DMS79 treated with DMSO at 0.1 percent for 48 hours (cell line): ENCODE measurements around the gene GXYLT2.
"Not testable (repeated sequence)": the region's sequence is repeated elsewhere in the genome, so short reads cannot be mapped to it uniquely, and the experiment has no call there.

Experiments
- DNase-seq: peaks from one replicate; lab custom pipeline; 2025; lab: John Stamatoyannopoulos, UW

GXYLT2 gene

GRCh38 chr3:72974956-72975355, 87.1 kb downstream of the GXYLT2 start:
- DNase-seq: no peak

- DNase-seq: no peak
Observed at GRCh38 chr3:72976281-72976741, 88.5 kb downstream of the GXYLT2 start.

- no peak for DNase-seq
Observed at GRCh38 chr3:72977060-72977808, 89.4 kb downstream of the GXYLT2 start.

GRCh38 chr3:72982609-72983366, 94.9 kb downstream of the GXYLT2 start:
- DNase-seq: no peak

GRCh38 chr3:72985576-72985975, 97.7 kb downstream of the GXYLT2 start:
- DNase-seq: no peak

- no peak for DNase-seq
Observed at GRCh38 chr3:72990701-72991395, 103.0 kb downstream of the GXYLT2 start.

GRCh38 chr3:72991522-72991921, 103.7 kb downstream of the GXYLT2 start:
- DNase-seq: no peak

GRCh38 chr3:72993391-72993790, 105.5 kb downstream of the GXYLT2 start:
- DNase-seq: no peak

- DNase-seq: no peak
Observed at GRCh38 chr3:72995337-72995736, 107.5 kb downstream of the GXYLT2 start.

- no peak for DNase-seq
Observed at GRCh38 chr3:72996121-72996472, 108.3 kb downstream of the GXYLT2 start.

GRCh38 chr3:72996473-72997333, 108.9 kb downstream of the GXYLT2 start, which contains the start of gene PPP4R2:
TSS of gene PPP4R2 (plus strand) at chr3:72996811. CDS start at chr3:72997038, 227 bp downstream.
- peak; percentile 19 for DNase-seq

GRCh38 chr3:72997421-72997961, 109.6 kb downstream of the GXYLT2 start:
- DNase-seq: no peak

GRCh38 chr3:72998466-72998865, 110.6 kb downstream of the GXYLT2 start:
- DNase-seq: no peak

- no peak for DNase-seq
Observed at GRCh38 chr3:72999951-73000350, 112.1 kb downstream of the GXYLT2 start.

- DNase-seq: not testable (repeated sequence)
Observed at GRCh38 chr3:73003050-73003449, 115.2 kb downstream of the GXYLT2 start.

GRCh38 chr3:73004316-73004715, 116.5 kb downstream of the GXYLT2 start:
- no peak for DNase-seq

GRCh38 chr3:73007992-73008712, 120.3 kb downstream of the GXYLT2 start:
- no peak for DNase-seq

- no peak for DNase-seq
Observed at GRCh38 chr3:73009008-73009407, 121.2 kb downstream of the GXYLT2 start.

GRCh38 chr3:73009750-73010149, 121.9 kb downstream of the GXYLT2 start:
- no peak for DNase-seq

GRCh38 chr3:73010158-73010557, 122.3 kb downstream of the GXYLT2 start:
- DNase-seq: no peak

- DNase-seq: no peak
Observed at GRCh38 chr3:73018298-73018697, 130.5 kb downstream of the GXYLT2 start.
